B cell (primary cell): Measurements from ENCODE around the gene TRIO. TPM values are rescaled to one million over a fixed set of nuclear protein-coding genes. Genes with fewer than 3 reads are reported as not detected.

Experiments used
- ATAC-seq: fragments of 200-7000 bp; cut with Tn5 transposase; one replicate; pipeline ENCODE4 v1.10.0; 2021; ENCODE audit warnings: low read depth, mild to moderate bottlenecking, moderate number of reproducible peaks, moderate library complexity
- CTCF ChIA-PET: fragments of 350-600 bp; sonication (Branson Sonifier 250); formaldehyde crosslinking; loops from one replicate; lab custom pipeline; 2021; ENCODE audit warnings: antibody characterized with exemption, inconsistent platforms; lab: Charles Lee
- POLR2A ChIA-PET: fragments of 350-600 bp; sonication (Branson Sonifier 250); formaldehyde crosslinking; loops from one replicate; lab custom pipeline; 2021; ENCODE audit warnings: antibody characterized with exemption; lab: Charles Lee
- DNase-seq: peaks from one replicate; pipeline ENCODE4 v3.0.0; 2013
- H2AFZ ChIP-seq: 2 replicates; pipeline ENCODE4 v1.6.1; 2012; ENCODE audit warnings: mild to moderate bottlenecking, low read depth, low read length; ENCODE audit not compliant: insufficient read depth, poor library complexity, severe bottlenecking
- H3K27ac ChIP-seq, 2 donors: 1 replicate in 1 of 2; 2 replicates in 1 of 2; pipeline ENCODE4 v1.5.1; 2012 to 2013; ENCODE audit warnings: low read length in 2 of 2, mild to moderate bottlenecking in 2 of 2, moderate library complexity in 1 of 2
- H3K27me3 ChIP-seq, 4 experiments: fragments of 200-600 bp in 1 of 4; sonication (generic) in 1 of 4; replicated peaks in 1 of 4; 1 replicate in 2 of 4; 2 replicates in 2 of 4; pipeline versions ENCODE4 v1.6.1 to v1.7.0; 2013 to 2016; ENCODE audit warnings: low read length in 3 of 4, mild to moderate bottlenecking in 2 of 4, mixed read lengths in 1 of 4, moderate library complexity in 1 of 4; ENCODE audit not compliant: insufficient read depth in 4 of 4, control insufficient read depth in 3 of 4; ENCODE audit errors: control extremely low read depth in 1 of 4
- H3K36me3 ChIP-seq, 2 experiments: replicated peaks in 1 of 2; 1 replicate in 1 of 2; 2 replicates in 1 of 2; pipeline versions ENCODE4 v1.6.1 to v1.7.1; 2013; ENCODE audit warnings: low read length in 1 of 2; ENCODE audit not compliant: insufficient read depth in 2 of 2, control insufficient read depth in 1 of 2; ENCODE audit errors: control extremely low read depth in 1 of 2, extremely low read depth in 1 of 2
- H3K4me1 ChIP-seq, 2 donors: fragments of 200-600 bp in 1 of 2; sonication (generic) in 1 of 2; 1 replicate in 1 of 2; 2 replicates in 1 of 2; pipeline versions ENCODE4 v1.5.1 to v1.6.1; 2013 to 2017; ENCODE audit warnings: low read length in 2 of 2; ENCODE audit not compliant: control insufficient read depth in 2 of 2, insufficient read depth in 2 of 2
- H3K4me2 ChIP-seq: replicated peaks from 2 replicates; pipeline ENCODE3; 2012; ENCODE audit warnings: mild to moderate bottlenecking, low read depth, low read length; ENCODE audit not compliant: poor library complexity, severe bottlenecking
- H3K4me3 ChIP-seq, 5 experiments: fragments of 200-600 bp in 1 of 5; sonication (generic) in 1 of 5; 1 replicate in 3 of 5; 2 replicates in 2 of 5; pipeline versions ENCODE4 v1.5.1 to v1.7.0; 2011 to 2016; ENCODE audit warnings: low read length in 4 of 5, mild to moderate bottlenecking in 4 of 5, low read depth in 2 of 5, control low read depth in 1 of 5, moderate library complexity in 1 of 5; ENCODE audit not compliant: insufficient read depth in 1 of 5; ENCODE audit errors: control extremely low read depth in 1 of 5, extremely low read depth in 1 of 5
- H3K79me2 ChIP-seq: fragments of 200-600 bp; sonication (generic); one replicate; pipeline ENCODE4 v1.6.0; 2016; ENCODE audit warnings: low read length; ENCODE audit not compliant: control insufficient read depth, insufficient read depth
- H3K9ac ChIP-seq: fragments of 200-600 bp; sonication (generic); 2 replicates; pipeline ENCODE4 v1.6.1; 2017; ENCODE audit warnings: mild to moderate bottlenecking, low read length, moderate library complexity
- H3K9me3 ChIP-seq, 3 donors: one replicate each; pipeline versions ENCODE4 v1.6.1 to v1.7.1; 2013; ENCODE audit warnings: low read length in 2 of 3; ENCODE audit not compliant: control insufficient read depth in 2 of 3, insufficient read depth in 1 of 3; ENCODE audit errors: control extremely low read depth in 1 of 3
- H4K20me1 ChIP-seq: 2 replicates; pipeline ENCODE4 v1.6.0; 2012; ENCODE audit warnings: mild to moderate bottlenecking, low read length; ENCODE audit not compliant: insufficient read depth, control insufficient read depth, poor library complexity, severe bottlenecking
- H3K27ac Mint-ChIP-seq: one replicate; pipeline ENCODE4 v1.8.0; 2021; ENCODE audit warnings: mixed read lengths
- H3K27me3 Mint-ChIP-seq: one replicate; pipeline ENCODE4 v1.8.0; 2021; ENCODE audit warnings: mixed read lengths
- H3K4me1 Mint-ChIP-seq: one replicate; pipeline ENCODE4 v1.8.0; 2021; ENCODE audit warnings: mixed read lengths
- H3K4me3 Mint-ChIP-seq: one replicate; pipeline ENCODE4 v1.8.0; 2021; ENCODE audit warnings: mixed read lengths
- H3K9me3 Mint-ChIP-seq: one replicate; pipeline ENCODE4 v1.8.0; 2022; ENCODE audit warnings: mixed read lengths; ENCODE audit not compliant: insufficient read depth
- EZH2 ChIP-seq: IDR thresholded peaks from 2 replicates; pipeline ENCODE4 v1.6.1; 2012; ENCODE audit warnings: borderline replicate concordance, low read depth, mild to moderate bottlenecking, moderate library complexity, low read length; ENCODE audit not compliant: insufficient read depth, poor library complexity, severe bottlenecking
- WGBS: methylation state at CpG from one replicate; pipeline ENCODE4 v1.1.5; 2013; ENCODE audit warnings: missing lambda C conversion rate; ENCODE audit not compliant: insufficient coverage; 5-methylcytosine and 5-hydroxymethylcytosine counted together
- intact Hi-C: fragments of 100-400 bp; cut with micrococcal nuclease; formaldehyde crosslinking; loops from one replicate; pipeline ENCODE4 v1.10.0; 2022
- polyA plus RNA-seq: library from polyadenylated mRNA; depleted of rRNA; stranded (reverse); fragments of >200 nt; gene quantifications from 2 replicates; pipeline ENCODE4 v1.2.3, GENCODE V29; 2012
- total RNA-seq, 2 donors: library from RNA; stranded (reverse); fragments of 120-200 nt in 1 of 2; gene quantifications; 1 replicate in 1 of 2; 2 replicates in 1 of 2; pipeline versions ENCODE4 v1.2.3 to v1.2.4, GENCODE V29; 2013 to 2022
- TF ChIP-seq, protein P1 (sequence below): fragments of 200-600 bp; IDR thresholded peaks from one replicate; pipeline ENCODE4 v1.8.0; 2022; ENCODE audit warnings: antibody characterized with exemption, mild to moderate bottlenecking

Gene TRIO
- total and polyA plus RNA-seq, 2 donors (not counting 1 experiment from before 2014, with no cell fraction given) = 90.5 to 479 TPM

DNA sequence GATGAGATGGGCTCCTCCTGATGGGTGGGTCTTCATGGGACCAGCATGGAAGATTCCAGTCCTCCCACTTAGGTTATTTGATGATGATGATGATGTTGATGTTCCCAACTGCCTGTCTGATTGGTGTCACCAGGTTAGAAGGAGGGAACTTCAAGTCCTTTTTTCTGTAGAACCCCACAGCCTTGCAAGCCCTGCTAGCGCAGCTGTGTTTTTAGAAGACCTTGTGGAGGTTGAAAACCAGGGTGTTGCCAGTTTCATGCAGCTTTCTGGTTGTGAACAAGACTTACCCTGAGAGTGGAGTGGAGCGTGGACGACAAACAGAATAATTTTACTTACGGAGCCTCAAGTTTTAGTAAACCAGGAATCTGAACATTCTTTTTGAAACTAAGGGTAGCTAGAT lies 83.0 kb downstream of the TRIO start:
- H3K27ac Mint-ChIP-seq = peak overlapping the region; percentile 78
- no peak overlapping the region for H2AFZ ChIP-seq
- peaks cover 95% of the 10 kb centered on the region for H3K79me2 ChIP-seq

DNA sequence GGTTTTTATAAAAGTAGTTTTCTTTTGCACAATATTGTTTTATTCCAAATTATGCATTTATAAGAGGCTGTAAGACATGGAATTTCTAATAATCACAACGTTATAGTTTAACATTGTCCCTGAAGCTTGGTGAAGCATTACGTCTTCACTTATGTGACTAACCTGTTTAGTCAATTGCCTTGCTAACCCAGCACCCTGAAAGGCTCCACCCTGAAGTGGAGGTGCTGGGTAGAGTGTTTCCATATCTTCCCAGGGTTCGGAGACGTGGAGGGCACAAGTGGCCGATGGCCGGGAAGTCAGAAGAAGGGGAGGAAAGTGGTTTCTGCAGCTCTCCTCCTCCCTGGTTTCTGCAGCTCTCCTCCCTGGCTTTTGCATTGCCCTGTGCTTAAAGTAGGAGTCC lies 83.4 kb downstream of the TRIO start:
- Histone ChIP-seq H3K27ac (no peak overlapping the region), H3K9me3 (no peaks in the 10 kb centered on the region), H2AFZ (no peak overlapping the region), H4K20me1 (peaks cover 54% of the 10 kb centered on the region), H3K4me2 (no peak overlapping the region), H3K36me3 (no peaks in the 10 kb centered on the region), H3K9ac (no peak overlapping the region), H3K4me1 (peaks cover 16 to 29% of the 10 kb centered on the region in 2 donors), H3K79me2 (peaks cover 95% of the 10 kb centered on the region), H3K4me3 (no peak overlapping the region), H3K27me3 (no peaks in the 10 kb centered on the region)
- ChIA-PET CTCF (interaction anchor here (1.0 to 1.4 kb wide), 3 partner anchors 18 to 119 kb away, joined by 3 read pairs; partner anchors contain the start of gene TRIO), POLR2A (no interaction called here)
- no peak for DNase-seq
- no peak for TF ChIP-seq EZH2
- TF ChIP-seq, protein P1, sequence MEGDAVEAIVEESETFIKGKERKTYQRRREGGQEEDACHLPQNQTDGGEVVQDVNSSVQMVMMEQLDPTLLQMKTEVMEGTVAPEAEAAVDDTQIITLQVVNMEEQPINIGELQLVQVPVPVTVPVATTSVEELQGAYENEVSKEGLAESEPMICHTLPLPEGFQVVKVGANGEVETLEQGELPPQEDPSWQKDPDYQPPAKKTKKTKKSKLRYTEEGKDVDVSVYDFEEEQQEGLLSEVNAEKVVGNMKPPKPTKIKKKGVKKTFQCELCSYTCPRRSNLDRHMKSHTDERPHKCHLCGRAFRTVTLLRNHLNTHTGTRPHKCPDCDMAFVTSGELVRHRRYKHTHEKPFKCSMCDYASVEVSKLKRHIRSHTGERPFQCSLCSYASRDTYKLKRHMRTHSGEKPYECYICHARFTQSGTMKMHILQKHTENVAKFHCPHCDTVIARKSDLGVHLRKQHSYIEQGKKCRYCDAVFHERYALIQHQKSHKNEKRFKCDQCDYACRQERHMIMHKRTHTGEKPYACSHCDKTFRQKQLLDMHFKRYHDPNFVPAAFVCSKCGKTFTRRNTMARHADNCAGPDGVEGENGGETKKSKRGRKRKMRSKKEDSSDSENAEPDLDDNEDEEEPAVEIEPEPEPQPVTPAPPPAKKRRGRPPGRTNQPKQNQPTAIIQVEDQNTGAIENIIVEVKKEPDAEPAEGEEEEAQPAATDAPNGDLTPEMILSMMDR = no peak
- intact Hi-C loops = no loop called here
- WGBS = 100% methylated on average over 5 of the region's 6 CpGs
- Mint-ChIP-seq H3K27me3 (no peaks in the 10 kb centered on the region), H3K9me3 (no peaks in the 10 kb centered on the region), H3K4me1 (peaks cover 81% of the 10 kb centered on the region), H3K4me3 (no peak overlapping the region), H3K27ac (no peak overlapping the region)
- no peak for ATAC-seq

More for the DNA sequence above, 83.0 kb downstream of the TRIO start:
- DNase-seq (no peak), ATAC-seq (no peak)
- Mint-ChIP-seq H3K9me3 (no peaks in the 10 kb centered on the region), H3K4me3 (peak overlapping the region; percentile 33), H3K27me3 (no peaks in the 10 kb centered on the region), H3K4me1 (peaks cover 82% of the 10 kb centered on the region)
- ChIA-PET POLR2A (no interaction called here), CTCF (interaction anchor here (1.0 to 1.4 kb wide), 3 partner anchors 17 to 118 kb away, joined by 3 read pairs; partner anchors contain the start of gene TRIO)
- no peak overlapping the region for H3K9ac ChIP-seq
- no peak overlapping the region for H3K4me3 ChIP-seq
- no peaks in the 10 kb centered on the region for H3K9me3 ChIP-seq
- no peaks in the 10 kb centered on the region for H3K27me3 ChIP-seq
- peaks cover 51% of the 10 kb centered on the region for H4K20me1 ChIP-seq
- H3K4me2 ChIP-seq = no peak overlapping the region
- intact Hi-C loops = no loop called here
- TF ChIP-seq EZH2 = no peak
- TF ChIP-seq, protein P1 = no peak
- no peaks in the 10 kb centered on the region for H3K36me3 ChIP-seq
- H3K27ac ChIP-seq = no peak overlapping the region
- WGBS = 67% methylated on average over 1 of the region's 4 CpGs
- peaks cover 20 to 31% of the 10 kb centered on the region in 2 donors for H3K4me1 ChIP-seq
